Lower leg skin (tissue), 3 donors: Measurements from ENCODE around the gene FUS.

Experiments used
- POLR2A ChIP-seq, 2 donors: fragments of 450-650 bp; IDR thresholded peaks; one replicate each; pipeline ENCODE4 v1.6.1; 2016 to 2017; ENCODE audit warnings: antibody characterized with exemption in 2 of 2, mild to moderate bottlenecking in 1 of 2, moderate library complexity in 1 of 2
- TF ChIP-seq, protein P1 (sequence below), 3 donors: fragments of 450-650 bp; IDR thresholded peaks; one replicate each; pipeline ENCODE4 v1.5.1; 2016; ENCODE audit warnings: antibody characterized with exemption in 3 of 3, mild to moderate bottlenecking in 3 of 3, moderate library complexity in 2 of 3

DNA sequence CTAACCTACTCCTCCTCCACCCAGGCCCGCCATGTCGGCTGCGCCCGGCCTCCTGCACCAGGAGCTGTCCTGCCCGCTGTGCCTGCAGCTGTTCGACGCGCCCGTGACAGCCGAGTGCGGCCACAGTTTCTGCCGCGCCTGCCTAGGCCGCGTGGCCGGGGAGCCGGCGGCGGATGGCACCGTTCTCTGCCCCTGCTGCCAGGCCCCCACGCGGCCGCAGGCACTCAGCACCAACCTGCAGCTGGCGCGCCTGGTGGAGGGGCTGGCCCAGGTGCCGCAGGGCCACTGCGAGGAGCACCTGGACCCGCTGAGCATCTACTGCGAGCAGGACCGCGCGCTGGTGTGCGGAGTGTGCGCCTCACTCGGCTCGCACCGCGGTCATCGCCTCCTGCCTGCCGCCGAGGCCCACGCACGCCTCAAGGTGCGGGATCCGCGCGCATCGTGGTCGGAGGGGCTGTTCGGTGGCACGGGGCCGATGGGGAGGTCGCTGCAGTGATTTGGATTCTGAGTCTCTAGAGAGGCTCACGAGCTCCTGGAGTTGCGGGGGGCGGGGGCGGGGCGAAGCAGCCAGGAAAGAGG, 34.9 kb downstream of the FUS start:
- TF ChIP-seq, protein P1, sequence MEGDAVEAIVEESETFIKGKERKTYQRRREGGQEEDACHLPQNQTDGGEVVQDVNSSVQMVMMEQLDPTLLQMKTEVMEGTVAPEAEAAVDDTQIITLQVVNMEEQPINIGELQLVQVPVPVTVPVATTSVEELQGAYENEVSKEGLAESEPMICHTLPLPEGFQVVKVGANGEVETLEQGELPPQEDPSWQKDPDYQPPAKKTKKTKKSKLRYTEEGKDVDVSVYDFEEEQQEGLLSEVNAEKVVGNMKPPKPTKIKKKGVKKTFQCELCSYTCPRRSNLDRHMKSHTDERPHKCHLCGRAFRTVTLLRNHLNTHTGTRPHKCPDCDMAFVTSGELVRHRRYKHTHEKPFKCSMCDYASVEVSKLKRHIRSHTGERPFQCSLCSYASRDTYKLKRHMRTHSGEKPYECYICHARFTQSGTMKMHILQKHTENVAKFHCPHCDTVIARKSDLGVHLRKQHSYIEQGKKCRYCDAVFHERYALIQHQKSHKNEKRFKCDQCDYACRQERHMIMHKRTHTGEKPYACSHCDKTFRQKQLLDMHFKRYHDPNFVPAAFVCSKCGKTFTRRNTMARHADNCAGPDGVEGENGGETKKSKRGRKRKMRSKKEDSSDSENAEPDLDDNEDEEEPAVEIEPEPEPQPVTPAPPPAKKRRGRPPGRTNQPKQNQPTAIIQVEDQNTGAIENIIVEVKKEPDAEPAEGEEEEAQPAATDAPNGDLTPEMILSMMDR (IDR thresholded peaks at IDR 0.05): no peak
- no peak for TF ChIP-seq POLR2A (IDR thresholded peaks at IDR 0.05)
